HepG2 (cell line): Measurements from ENCODE around the gene RYR2. TPM values are rescaled to one million over a fixed set of nuclear protein-coding genes. Genes with fewer than 3 reads are reported as not detected.

Source experiments
- ATAC-seq: fragments of 200-7000 bp; cut with Tn5 transposase; 3 replicates; pipeline ENCODE4 v1.9.1; 2020; ENCODE audit warnings: mild to moderate bottlenecking, moderate library complexity
- BruUV-seq: library from RNA; stranded (reverse); fragments of 400-500 nt; replicated peaks from 2 replicates; lab custom pipeline; 2021; lab: Mats Ljungman, UMichigan
- CTCF ChIA-PET: fragments of 300-600 bp; formaldehyde crosslinking; extraction: SDS; loops from one replicate; lab custom pipeline; 2021; ENCODE audit warnings: low total read pairs, inconsistent platforms, low intra/inter-chr PET ratio; lab: Yijun Ruan, JAX
- POLR2A ChIA-PET: fragments of 350-600 bp; sonication (Branson Sonifier 250); formaldehyde crosslinking; loops from one replicate; lab custom pipeline; 2020; ENCODE audit warnings: antibody characterized with exemption, inconsistent platforms; lab: Yijun Ruan, JAX
- DNase-seq: peaks from one replicate; pipeline ENCODE4 v3.0.0-alpha.2; 2015; ENCODE audit warnings: low spot score
- FAIRE-seq: peaks from 3 replicates; lab custom pipeline; 2011; peaks lifted over from hg19 to GRCh38; lab: Jason Lieb, UNC
- H2AFZ ChIP-seq: one replicate; pipeline ENCODE4 v1.6.1; 2011; ENCODE audit warnings: low read length, inconsistent platforms
- H3K27ac ChIP-seq: fragments of 300-600 bp; 3 replicates; pipeline ENCODE4 v1.8.0; 2011; ENCODE audit warnings: mixed run types, mild to moderate bottlenecking, mixed read lengths, low read length, inconsistent platforms; ENCODE audit not compliant: insufficient read depth; ENCODE audit errors: extremely low read length
- H3K27me3 ChIP-seq, 2 experiments: fragments of 200-600 bp in 1 of 2; 2 replicates in 1 of 2; 3 replicates in 1 of 2; pipeline versions ENCODE4 v1.6.0 to v1.8.0; 2011; ENCODE audit warnings: low read length in 2 of 2, mild to moderate bottlenecking in 2 of 2, moderate library complexity in 2 of 2, inconsistent platforms in 1 of 2; ENCODE audit not compliant: insufficient read depth in 2 of 2, control insufficient read depth in 1 of 2
- H3K36me3 ChIP-seq, 2 experiments: fragments of 200-600 bp in 1 of 2; replicated peaks in 1 of 2; 2 replicates in 1 of 2; 3 replicates in 1 of 2; pipeline versions ENCODE4 v1.5.1 to v1.8.0; 2011; ENCODE audit warnings: low read length in 2 of 2, inconsistent platforms in 1 of 2; ENCODE audit not compliant: insufficient read depth in 2 of 2, control insufficient read depth in 1 of 2
- H3K4me1 ChIP-seq: 2 replicates; pipeline ENCODE4 v1.5.1; 2012; ENCODE audit warnings: low read length, inconsistent platforms; ENCODE audit not compliant: insufficient read depth
- H3K4me2 ChIP-seq: 2 replicates; pipeline ENCODE4 v1.6.0; 2011; ENCODE audit warnings: low read depth, low read length, inconsistent platforms
- H3K4me3 ChIP-seq, 3 experiments: fragments of 200-600 bp in 1 of 3; sonication (generic), shearing (Covaris generic) in 1 of 3; replicated peaks in 1 of 3; 2 replicates each; pipeline ENCODE4 v1.5.1; 2011 to 2016; ENCODE audit warnings: low read length in 3 of 3, inconsistent platforms in 2 of 3, low read depth in 2 of 3, mild to moderate bottlenecking in 2 of 3, control low read depth in 1 of 3, mixed read lengths in 1 of 3; ENCODE audit not compliant: insufficient read depth in 1 of 3
- H3K79me2 ChIP-seq: one replicate; pipeline ENCODE4 v1.6.1; 2011; ENCODE audit warnings: low read length, inconsistent platforms; ENCODE audit not compliant: insufficient read depth
- H3K9ac ChIP-seq: 2 replicates; pipeline ENCODE4 v1.6.0; 2011; ENCODE audit warnings: mild to moderate bottlenecking, low read depth, low read length, inconsistent platforms; ENCODE audit not compliant: insufficient read depth
- H3K9me3 ChIP-seq: 2 replicates; pipeline ENCODE4 v1.5.1; 2012; ENCODE audit warnings: mild to moderate bottlenecking, low read length
- H4K20me1 ChIP-seq: 2 replicates; pipeline ENCODE4 v1.6.0; 2011; ENCODE audit warnings: inconsistent platforms, mild to moderate bottlenecking, low read length, moderate library complexity; ENCODE audit not compliant: insufficient read depth
- ASH2L ChIP-seq: fragments of 300-600, 200-600 bp; sonication (generic); IDR thresholded peaks from 2 replicates; pipeline ENCODE4 v1.7.0; 2017; ENCODE audit warnings: low read depth, mild to moderate bottlenecking, moderate library complexity, mixed read lengths, low read length; ENCODE audit not compliant: insufficient read length
- CBX1 ChIP-seq: IDR thresholded peaks from one replicate; pipeline ENCODE4 v1.6.1; 2016; ENCODE audit warnings: antibody characterized with exemption, low read depth
- HCFC1 ChIP-seq: fragments of 150-350 bp; IDR thresholded peaks from 2 replicates; pipeline ENCODE4 v1.6.1; 2014; ENCODE audit warnings: low read depth, low read length
- MEF2D ChIP-seq: sonication (generic); formaldehyde crosslinking; IDR thresholded peaks from 2 replicates; pipeline ENCODE4 v1.5.1; 2020; ENCODE audit warnings: mild to moderate bottlenecking, missing genetic modification reagents
- NR1H2 ChIP-seq: sonication (generic); formaldehyde crosslinking; IDR thresholded peaks from 2 replicates; pipeline ENCODE4 v1.8.1; 2022; ENCODE audit warnings: low read depth, missing genetic modification reagents, borderline replicate concordance
- POGZ ChIP-seq: sonication (generic); formaldehyde crosslinking; IDR thresholded peaks from 2 replicates; pipeline ENCODE4 v1.4.0; 2020; ENCODE audit warnings: mild to moderate bottlenecking, missing genetic modification reagents
- PRMT3 ChIP-seq: sonication (generic); formaldehyde crosslinking; IDR thresholded peaks from 2 replicates; pipeline ENCODE4 v1.8.1; 2022; ENCODE audit warnings: low read depth, mild to moderate bottlenecking, moderate library complexity, missing genetic modification reagents, borderline replicate concordance
- REXO4 ChIP-seq: sonication (generic); formaldehyde crosslinking; IDR thresholded peaks from 2 replicates; pipeline ENCODE4 v1.8.0; 2022; ENCODE audit warnings: missing genetic modification reagents, mild to moderate bottlenecking, borderline replicate concordance
- TCF7 ChIP-seq: sonication (generic); IDR thresholded peaks from 2 replicates; pipeline ENCODE4 v1.6.1; 2016; ENCODE audit warnings: antibody characterized with exemption, low read depth
- ZBTB42 ChIP-seq: sonication (generic); formaldehyde crosslinking; IDR thresholded peaks from 2 replicates; pipeline ENCODE4 v1.5.0; 2020; ENCODE audit warnings: mild to moderate bottlenecking, missing genetic modification reagents
- ZNF180 ChIP-seq: sonication (generic); formaldehyde crosslinking; IDR thresholded peaks from 2 replicates; pipeline ENCODE4 v1.4.0; 2020; ENCODE audit warnings: low read depth, missing genetic modification reagents, borderline replicate concordance
- ZNF225 ChIP-seq: sonication (generic); formaldehyde crosslinking; IDR thresholded peaks from 2 replicates; pipeline ENCODE4 v1.4.0; 2020; ENCODE audit warnings: mild to moderate bottlenecking, missing genetic modification reagents
- ZNF329 ChIP-seq: sonication (generic); formaldehyde crosslinking; IDR thresholded peaks from 2 replicates; pipeline ENCODE4 v1.9.0; 2021; ENCODE audit warnings: low read depth, mild to moderate bottlenecking, missing genetic modification reagents
- ZNF841 ChIP-seq: sonication (generic); formaldehyde crosslinking; IDR thresholded peaks from 2 replicates; pipeline ENCODE4 v1.8.1; 2023; ENCODE audit warnings: missing genetic modification reagents, borderline replicate concordance
- WGBS: methylation state at CpG from one replicate; pipeline ENCODE4 v1.1.6; 2017; ENCODE audit warnings: low lambda C conversion rate; 5-methylcytosine and 5-hydroxymethylcytosine counted together
- in situ Hi-C: cut with HindIII; loops from 2 replicates; pipeline ENCODE4 v1.10.0; 2017; ENCODE audit warnings: low pct_unique_long_range_greater_than_20kb; ENCODE audit not compliant: extremely low pct_ligation_motif_present
- intact Hi-C: fragments of 100-400 bp; cut with micrococcal nuclease; formaldehyde crosslinking; loops from one replicate; pipeline ENCODE4 v1.10.0; 2022; ENCODE audit not compliant: unreplicated experiment
- polyA plus RNA-seq, 8 experiments: library from polyadenylated mRNA; depleted of rRNA in 3 of 8; stranded (reverse) in 7 of 8; unstranded in 1 of 8; fragments of >200 nt; fragmentation: Illumina TruSeq in 4 of 8; extraction: Trizol in 4 of 8; gene quantifications; 2 replicates each; pipeline versions ENCODE4 v1.2.1 to v1.2.3, GENCODE V29; 2011 to 2016; ENCODE audit warnings: low read depth in 4 of 8, missing spikeins in 1 of 8, mixed read lengths in 1 of 8; ENCODE audit not compliant: insufficient read depth in 1 of 8
- total RNA-seq, 5 experiments: library from RNA; depleted of rRNA; stranded (reverse); fragments of >200 nt; fragmentation: Illumina TruSeq; extraction: Trizol; gene quantifications; 2 replicates each; pipeline ENCODE4 v1.2.3, GENCODE V29; 2016; ENCODE audit warnings: low read depth in 1 of 5
- TF ChIP-seq, protein P1 (sequence below): sonication (generic); formaldehyde crosslinking; IDR thresholded peaks from 2 replicates; pipeline ENCODE4 v1.8.0; 2022; ENCODE audit warnings: missing genetic modification reagents, mild to moderate bottlenecking, inconsistent platforms, borderline replicate concordance
- TF ChIP-seq, protein P2 (sequence below): sonication (generic); formaldehyde crosslinking; IDR thresholded peaks from 2 replicates; pipeline ENCODE4 v1.5.0; 2020; ENCODE audit warnings: mild to moderate bottlenecking, missing genetic modification reagents, moderate library complexity

The RYR2 gene
- total and polyA plus RNA-seq, 2 of the 13 experiments (the other 11 are each of a cell fraction or from before 2014, with no cell fraction given): not detected

DNA sequence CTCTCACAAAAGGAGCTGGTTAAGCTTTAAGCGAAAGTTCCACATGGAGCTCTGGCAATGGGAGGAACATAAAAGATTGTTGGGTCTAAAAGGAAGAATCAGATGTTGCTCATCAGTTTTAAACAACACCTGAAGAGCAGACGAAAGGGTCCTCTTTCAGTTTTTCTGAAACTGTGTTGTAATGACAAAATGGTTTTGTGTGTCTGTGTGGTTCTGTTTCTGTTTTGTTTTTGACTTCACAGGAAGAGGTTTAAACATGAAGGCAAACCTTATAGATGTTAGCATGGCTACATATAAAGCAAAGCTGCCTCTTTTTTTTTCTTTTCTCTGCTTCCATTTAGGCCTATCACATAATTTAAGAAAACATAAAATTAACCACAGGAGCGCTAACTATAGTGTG, 712.6 kb downstream of the RYR2 start:
- TF ChIP-seq ZNF329 (CRISPR knock-in tag) (no peak), REXO4 (CRISPR knock-in tag) (no peak), ZNF841 (CRISPR knock-in tag) (no peak), ZNF180 (no peak), CBX1 (no peak), ZBTB42 (CRISPR knock-in tag) (no peak), NR1H2 (CRISPR knock-in tag) (no peak), MEF2D (no peak), TCF7 (no peak), ASH2L (no peak), ZNF225 (CRISPR knock-in tag) (no peak), PRMT3 (no peak), POGZ (CRISPR knock-in tag) (no peak), HCFC1 (no peak)
- TF ChIP-seq, protein P1, sequence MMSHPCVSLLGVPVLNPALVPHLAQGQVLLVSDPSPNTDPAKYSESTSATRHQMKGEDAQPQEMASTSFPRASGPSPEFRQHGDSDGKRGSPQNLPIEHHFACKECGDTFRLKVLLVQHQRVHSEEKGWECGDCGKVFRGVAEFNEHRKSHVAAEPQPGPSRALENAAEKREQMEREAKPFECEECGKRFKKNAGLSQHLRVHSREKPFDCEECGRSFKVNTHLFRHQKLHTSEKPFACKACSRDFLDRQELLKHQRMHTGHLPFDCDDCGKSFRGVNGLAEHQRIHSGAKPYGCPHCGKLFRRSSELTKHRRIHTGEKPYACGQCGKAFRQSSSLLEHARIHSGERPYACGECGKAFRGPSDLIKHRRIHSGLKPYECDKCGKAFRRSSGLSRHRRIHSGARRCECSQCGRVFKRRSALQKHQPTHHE (CRISPR knock-in tag): no peak
- TF ChIP-seq, protein P2, sequence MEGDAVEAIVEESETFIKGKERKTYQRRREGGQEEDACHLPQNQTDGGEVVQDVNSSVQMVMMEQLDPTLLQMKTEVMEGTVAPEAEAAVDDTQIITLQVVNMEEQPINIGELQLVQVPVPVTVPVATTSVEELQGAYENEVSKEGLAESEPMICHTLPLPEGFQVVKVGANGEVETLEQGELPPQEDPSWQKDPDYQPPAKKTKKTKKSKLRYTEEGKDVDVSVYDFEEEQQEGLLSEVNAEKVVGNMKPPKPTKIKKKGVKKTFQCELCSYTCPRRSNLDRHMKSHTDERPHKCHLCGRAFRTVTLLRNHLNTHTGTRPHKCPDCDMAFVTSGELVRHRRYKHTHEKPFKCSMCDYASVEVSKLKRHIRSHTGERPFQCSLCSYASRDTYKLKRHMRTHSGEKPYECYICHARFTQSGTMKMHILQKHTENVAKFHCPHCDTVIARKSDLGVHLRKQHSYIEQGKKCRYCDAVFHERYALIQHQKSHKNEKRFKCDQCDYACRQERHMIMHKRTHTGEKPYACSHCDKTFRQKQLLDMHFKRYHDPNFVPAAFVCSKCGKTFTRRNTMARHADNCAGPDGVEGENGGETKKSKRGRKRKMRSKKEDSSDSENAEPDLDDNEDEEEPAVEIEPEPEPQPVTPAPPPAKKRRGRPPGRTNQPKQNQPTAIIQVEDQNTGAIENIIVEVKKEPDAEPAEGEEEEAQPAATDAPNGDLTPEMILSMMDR (CRISPR knock-in tag): no peak
- no peak for FAIRE-seq
- POLR2A ChIA-PET: no interaction called here

More for the DNA sequence above, 712.6 kb downstream of the RYR2 start:
- in situ Hi-C loops: no loop called here
- 0% methylated on average over 3 of the region's 3 CpGs for WGBS
- no peaks in the 10 kb centered on the region for H3K79me2 ChIP-seq
- no peaks in the 10 kb centered on the region for H4K20me1 ChIP-seq
- H3K4me3 ChIP-seq: no peak overlapping the region
- DNase-seq (no peak), ATAC-seq (no peak)
- no peak overlapping the region for H3K4me2 ChIP-seq
- CTCF ChIA-PET: no interaction called here
- no peak overlapping the region for H3K27ac ChIP-seq
- no TSS peak for BruUV-seq
- no peak overlapping the region for H2AFZ ChIP-seq
- no peaks in the 10 kb centered on the region for H3K4me1 ChIP-seq
- H3K9me3 ChIP-seq: no peaks in the 10 kb centered on the region
- H3K36me3 ChIP-seq: no peaks in the 10 kb centered on the region
- H3K27me3 ChIP-seq: no peaks in the 10 kb centered on the region
- intact Hi-C loops: no loop called here
- H3K9ac ChIP-seq: no peak overlapping the region
